Ishikawa (cell line): ENCODE data around the gene VTI1B.
A peak's percentile ranks its signal among the peaks of the same experiment; 100 is the strongest.

ENCODE experiments used
- CEBPB ChIP-seq: IDR thresholded peaks from 2 replicates; pipeline ENCODE4 v1.6.1; 2012
- CREB1 ChIP-seq: IDR thresholded peaks from 2 replicates; pipeline ENCODE4 v1.6.1; 2012; ENCODE audit warnings: low read depth
- EGR1 ChIP-seq: IDR thresholded peaks from 2 replicates; pipeline ENCODE4 v1.6.1; 2012
- EP300 ChIP-seq: IDR thresholded peaks from 2 replicates; pipeline ENCODE4 v1.6.1; 2012; ENCODE audit warnings: borderline replicate concordance
- FOXM1 ChIP-seq: IDR thresholded peaks from 2 replicates; pipeline ENCODE4 v1.6.1; 2012; ENCODE audit warnings: low read depth, borderline replicate concordance
- NFIC ChIP-seq: IDR thresholded peaks from 2 replicates; pipeline ENCODE4 v1.6.1; 2012
- RAD21 ChIP-seq: IDR thresholded peaks from 2 replicates; pipeline ENCODE4 v1.6.1; 2012; ENCODE audit warnings: low read depth
- TAF1 ChIP-seq: IDR thresholded peaks from 2 replicates; pipeline ENCODE4 v1.6.1; 2012; ENCODE audit warnings: low read depth, mild to moderate bottlenecking
- TCF12 ChIP-seq: IDR thresholded peaks from 2 replicates; pipeline ENCODE4 v1.6.1; 2012; ENCODE audit warnings: low read depth
- TEAD4 ChIP-seq: IDR thresholded peaks from 2 replicates; pipeline ENCODE4 v1.6.1; 2012
- YY1 ChIP-seq: IDR thresholded peaks from 2 replicates; pipeline ENCODE4 v1.6.1; 2012; ENCODE audit warnings: low read depth
- ZBTB7A ChIP-seq: IDR thresholded peaks from 2 replicates; pipeline ENCODE4 v1.6.1; 2012; ENCODE audit warnings: low read depth
- TF ChIP-seq, protein P1 (sequence below): IDR thresholded peaks from 2 replicates; pipeline ENCODE4 v1.6.1; 2012; ENCODE audit warnings: low read depth, mild to moderate bottlenecking
- TF ChIP-seq, protein P2 (sequence below): IDR thresholded peaks from 2 replicates; pipeline ENCODE4 v1.6.1; 2012
- TF ChIP-seq, protein P3 (sequence below): IDR thresholded peaks from 2 replicates; pipeline ENCODE4 v1.6.1; 2012

The VTI1B gene

DNA sequence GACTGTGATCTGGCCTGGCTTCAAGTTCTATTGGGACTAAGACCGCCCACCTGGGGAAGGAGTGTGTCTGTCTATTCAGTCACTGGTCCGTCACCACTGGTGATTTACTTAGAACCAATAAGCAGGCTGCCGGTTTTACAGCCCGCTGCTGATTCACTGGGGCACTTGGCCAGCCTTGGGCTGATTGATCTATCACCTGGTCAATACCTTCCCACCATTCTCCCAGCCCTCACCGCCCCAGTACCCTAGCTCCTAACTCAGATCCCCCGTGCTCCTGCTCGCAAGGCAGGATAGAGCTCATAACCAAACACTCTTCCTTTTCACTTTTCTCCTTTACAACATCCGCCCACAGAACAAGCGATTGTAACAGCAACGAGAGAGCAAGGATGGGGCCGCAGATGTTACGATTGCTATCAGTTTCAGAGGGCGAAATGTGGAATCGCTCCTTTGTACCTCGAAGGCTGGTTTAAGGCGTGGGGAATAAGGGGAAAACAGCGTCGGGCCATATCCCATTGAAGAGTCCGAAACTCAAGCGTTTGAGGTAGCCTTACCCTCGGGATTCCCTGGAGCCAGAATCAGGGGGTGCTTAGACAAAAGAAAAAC is 20.5 kb upstream of the VTI1B start:
- TF ChIP-seq TAF1 (peak; percentile 12), CEBPB (no peak), EP300 (no peak), NFIC (0 out of 2 replicates have a peak, but pooled peaks have one; percentile 2), CREB1 (no peak), FOXM1 (no peak), RAD21 (no peak), YY1 (no peak), TCF12 (no peak), ZBTB7A (no peak), TEAD4 (no peak), EGR1 (no peak)
- TF ChIP-seq, protein P1, sequence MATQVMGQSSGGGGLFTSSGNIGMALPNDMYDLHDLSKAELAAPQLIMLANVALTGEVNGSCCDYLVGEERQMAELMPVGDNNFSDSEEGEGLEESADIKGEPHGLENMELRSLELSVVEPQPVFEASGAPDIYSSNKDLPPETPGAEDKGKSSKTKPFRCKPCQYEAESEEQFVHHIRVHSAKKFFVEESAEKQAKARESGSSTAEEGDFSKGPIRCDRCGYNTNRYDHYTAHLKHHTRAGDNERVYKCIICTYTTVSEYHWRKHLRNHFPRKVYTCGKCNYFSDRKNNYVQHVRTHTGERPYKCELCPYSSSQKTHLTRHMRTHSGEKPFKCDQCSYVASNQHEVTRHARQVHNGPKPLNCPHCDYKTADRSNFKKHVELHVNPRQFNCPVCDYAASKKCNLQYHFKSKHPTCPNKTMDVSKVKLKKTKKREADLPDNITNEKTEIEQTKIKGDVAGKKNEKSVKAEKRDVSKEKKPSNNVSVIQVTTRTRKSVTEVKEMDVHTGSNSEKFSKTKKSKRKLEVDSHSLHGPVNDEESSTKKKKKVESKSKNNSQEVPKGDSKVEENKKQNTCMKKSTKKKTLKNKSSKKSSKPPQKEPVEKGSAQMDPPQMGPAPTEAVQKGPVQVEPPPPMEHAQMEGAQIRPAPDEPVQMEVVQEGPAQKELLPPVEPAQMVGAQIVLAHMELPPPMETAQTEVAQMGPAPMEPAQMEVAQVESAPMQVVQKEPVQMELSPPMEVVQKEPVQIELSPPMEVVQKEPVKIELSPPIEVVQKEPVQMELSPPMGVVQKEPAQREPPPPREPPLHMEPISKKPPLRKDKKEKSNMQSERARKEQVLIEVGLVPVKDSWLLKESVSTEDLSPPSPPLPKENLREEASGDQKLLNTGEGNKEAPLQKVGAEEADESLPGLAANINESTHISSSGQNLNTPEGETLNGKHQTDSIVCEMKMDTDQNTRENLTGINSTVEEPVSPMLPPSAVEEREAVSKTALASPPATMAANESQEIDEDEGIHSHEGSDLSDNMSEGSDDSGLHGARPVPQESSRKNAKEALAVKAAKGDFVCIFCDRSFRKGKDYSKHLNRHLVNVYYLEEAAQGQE, result no peak
- TF ChIP-seq, protein P2, sequence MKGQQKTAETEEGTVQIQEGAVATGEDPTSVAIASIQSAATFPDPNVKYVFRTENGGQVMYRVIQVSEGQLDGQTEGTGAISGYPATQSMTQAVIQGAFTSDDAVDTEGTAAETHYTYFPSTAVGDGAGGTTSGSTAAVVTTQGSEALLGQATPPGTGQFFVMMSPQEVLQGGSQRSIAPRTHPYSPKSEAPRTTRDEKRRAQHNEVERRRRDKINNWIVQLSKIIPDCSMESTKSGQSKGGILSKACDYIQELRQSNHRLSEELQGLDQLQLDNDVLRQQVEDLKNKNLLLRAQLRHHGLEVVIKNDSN, result no peak
- TF ChIP-seq, protein P3, sequence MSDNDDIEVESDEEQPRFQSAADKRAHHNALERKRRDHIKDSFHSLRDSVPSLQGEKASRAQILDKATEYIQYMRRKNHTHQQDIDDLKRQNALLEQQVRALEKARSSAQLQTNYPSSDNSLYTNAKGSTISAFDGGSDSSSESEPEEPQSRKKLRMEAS, result no peak

DNA sequence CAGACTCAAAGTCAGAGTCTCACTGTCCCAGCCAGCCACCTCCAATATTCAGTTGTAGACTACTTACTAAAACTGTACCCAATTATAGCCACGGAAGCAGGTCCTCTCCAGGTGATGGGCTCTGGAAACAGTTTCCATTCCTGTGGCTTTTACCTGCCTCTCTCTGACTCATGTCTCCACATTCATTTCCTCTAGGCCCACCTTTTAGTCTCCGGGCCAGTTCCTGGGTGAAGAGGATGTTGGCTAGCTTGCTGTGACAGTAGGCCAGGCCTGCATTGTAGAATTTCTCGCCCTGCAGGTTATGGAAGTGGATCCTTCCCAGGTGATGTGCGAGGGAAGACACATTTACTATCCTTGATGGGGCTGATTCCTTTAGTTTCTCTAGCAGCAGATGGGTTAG is 15.6 kb upstream of the VTI1B start:
- TF ChIP-seq YY1, result no peak
- no peak for TF ChIP-seq TAF1
- no peak for TF ChIP-seq EGR1
- no peak for TF ChIP-seq RAD21
- TF ChIP-seq, protein P3, result no peak
- TF ChIP-seq EP300, result no peak
- TF ChIP-seq, protein P1, result no peak
- TF ChIP-seq NFIC, result no peak
- TF ChIP-seq, protein P2, result no peak
- no peak for TF ChIP-seq TCF12
- TF ChIP-seq FOXM1, result no peak
- no peak for TF ChIP-seq TEAD4
- no peak for TF ChIP-seq CEBPB

DNA sequence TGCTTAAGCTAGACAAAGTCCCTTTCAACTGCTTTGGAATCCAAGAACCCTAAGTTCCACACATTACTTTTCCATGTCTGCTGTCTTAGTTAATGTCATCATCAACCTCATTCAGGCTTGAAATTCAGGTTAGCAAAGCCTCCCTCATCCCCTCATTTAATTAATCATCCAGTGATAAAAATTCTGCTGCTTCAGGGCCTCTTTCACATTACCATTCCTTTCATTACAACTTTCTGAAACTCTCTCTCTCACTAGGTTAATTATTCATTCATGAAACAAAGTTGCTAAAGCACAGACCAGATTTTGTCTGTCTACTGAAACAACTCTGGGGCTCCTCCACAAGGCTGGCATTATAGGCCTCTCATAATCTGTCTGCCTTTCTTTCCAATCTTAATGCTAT is 9.4 kb upstream of the VTI1B start:
- TF ChIP-seq CEBPB (no peak), YY1 (no peak), CREB1 (no peak), TAF1 (no peak)
- TF ChIP-seq, protein P3, result no peak

DNA sequence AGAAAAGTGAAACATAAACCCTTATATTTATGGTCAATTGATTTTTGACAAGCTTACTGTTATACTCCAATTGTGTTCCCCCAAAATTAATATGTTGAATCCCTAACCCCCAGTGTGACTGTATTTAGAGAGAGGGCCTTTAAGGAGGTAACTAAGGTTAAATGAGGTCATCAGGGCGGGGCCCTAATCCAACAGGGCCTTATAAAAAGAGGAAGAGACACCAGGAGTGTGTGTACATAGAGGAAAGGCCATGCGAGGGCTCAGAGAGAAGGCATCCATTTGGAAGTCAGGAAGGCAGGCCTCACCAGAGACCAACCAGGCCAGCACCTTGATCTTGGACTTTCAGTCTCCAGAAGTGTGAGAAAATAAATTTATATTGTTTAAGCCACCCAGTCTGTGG is 6.5 kb upstream of the VTI1B start:
- TF ChIP-seq FOXM1 (no peak), EGR1 (no peak), ZBTB7A (no peak), RAD21 (no peak), CREB1 (no peak), NFIC (no peak), TCF12 (no peak), CEBPB (no peak), TEAD4 (no peak), EP300 (no peak), TAF1 (no peak), YY1 (no peak)
- TF ChIP-seq, protein P1, result no peak
- TF ChIP-seq, protein P2, result no peak
- TF ChIP-seq, protein P3, result no peak
